Panc1 (cell line): ENCODE results near the gene IGFBP6.

Source experiments
- CTCF ChIP-seq: fragments of 450-650 bp; IDR thresholded peaks from 2 replicates; pipeline ENCODE4 v1.5.1; 2017; ENCODE audit warnings: mild to moderate bottlenecking
- POLR2AphosphoS5 ChIP-seq: IDR thresholded peaks from 2 replicates; pipeline ENCODE4 v1.6.1; 2012; ENCODE audit warnings: mild to moderate bottlenecking, low read depth, low read length, moderate library complexity
- TCF7L2 ChIP-seq: IDR thresholded peaks from 2 replicates; pipeline ENCODE4 v1.6.1; 2011; ENCODE audit warnings: mild to moderate bottlenecking, low read depth, low read length, inconsistent platforms

- no peak for TF ChIP-seq CTCF
- no peak for TF ChIP-seq TCF7L2
- TF ChIP-seq POLR2AphosphoS5, result no peak
These were observed 22.5 kb upstream of the IGFBP6 start for GRCh38 chr12:53074999-53075370.
